Right lobe of liver (tissue), 4 donors: ENCODE results near the gene TXNIP.
A peak's percentile ranks its signal among the peaks of the same experiment; 100 is the strongest.

Source experiments
- CTCF ChIP-seq, 4 donors: fragments of 200-600 bp in 3 of 4; fragments of 450-650 bp in 1 of 4; IDR thresholded peaks; one replicate each; pipeline versions ENCODE4 v1.5.1 to v1.8.0; 2016 to 2022; ENCODE audit warnings: antibody characterized with exemption in 4 of 4, mild to moderate bottlenecking in 2 of 4
- POLR2A ChIP-seq: fragments of 450-650 bp; IDR thresholded peaks from one replicate; pipeline ENCODE4 v1.6.1; 2017; ENCODE audit warnings: antibody characterized with exemption, mild to moderate bottlenecking
- donor health status: DM: no; HTN: no; CAD: no.
- donor health status: DM: no; HTN: no; CAD: no.
- donor health status: DM: no; HTN: yes; CAD: no.

GRCh38 chr1:145993618-145994390 is 2.6 kb downstream of the TXNIP start:
- peak; percentile 30 for TF ChIP-seq POLR2A
- no peak for TF ChIP-seq CTCF (IDR thresholded peaks at IDR 0.05)
